ENCODE results near the gene GAK. TPM values are rescaled to one million over a fixed set of nuclear protein-coding genes. Genes with fewer than 3 reads are reported as not detected.
A peak's percentile ranks its signal among the peaks of the same experiment; 100 is the strongest.
"Not testable (repeated sequence)": the region's sequence is repeated elsewhere in the genome, so short reads cannot be mapped to it uniquely, and the experiment has no call there.

Gene GAK
- total and polyA plus RNA-seq, 5 donors from 2014 or later, result 37.5 to 254 (median 40.0) TPM

DNA sequence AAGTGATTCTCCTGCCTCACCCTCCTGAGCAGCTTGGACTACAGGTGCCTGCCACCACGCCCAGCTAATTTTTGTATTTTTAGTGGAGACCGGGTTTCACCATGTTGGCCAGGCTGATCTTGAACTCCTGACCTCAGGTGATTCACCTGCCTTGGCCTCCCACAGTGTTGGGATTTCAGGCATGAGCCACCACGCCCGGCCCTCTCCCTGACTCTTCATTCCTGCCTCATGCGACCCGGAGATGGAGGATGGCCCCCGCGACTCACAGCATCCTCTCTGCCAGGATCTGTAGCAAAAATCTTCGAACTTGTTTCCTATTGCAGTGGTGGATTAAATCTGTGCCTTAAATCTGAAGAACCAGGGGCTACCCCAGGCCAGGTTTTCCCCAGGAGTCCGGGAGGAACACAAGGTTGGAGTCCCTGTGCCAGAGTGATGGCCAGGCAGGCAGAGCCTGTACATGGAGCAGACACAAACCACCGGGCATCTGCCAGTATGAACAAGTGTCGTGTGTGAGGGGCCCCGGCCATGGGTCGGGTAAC is 117.7 kb downstream of the GAK start:
- Mint-ChIP-seq H3K27ac (no peak overlapping the region), H3K27me3 (peaks cover 40% of the 10 kb centered on the region), H3K4me1 (no peaks in the 10 kb centered on the region), H3K9me3 (no peaks in the 10 kb centered on the region), H3K36me3 (no peaks in the 10 kb centered on the region), H3K4me3 (no peak overlapping the region)
- no peak overlapping the region for H3K4me3 ChIP-seq (ENCODE audit: low read depth, low read length)
- no peaks in the 10 kb centered on the region for H3K9me3 ChIP-seq (ENCODE audit: control insufficient read depth in 2 of 2, low read length in 2 of 2)
- ATAC-seq (ENCODE audit: low read depth in 2 of 2), result no peak
- no peak for DNase-seq
- H3K36me3 ChIP-seq (ENCODE audit: control insufficient read depth, insufficient read depth, low read length), result no peaks in the 10 kb centered on the region
- H3K4me1 ChIP-seq (ENCODE audit: control insufficient read depth, insufficient read depth, low read length, poor library complexity, severe bottlenecking), result no peaks in the 10 kb centered on the region
- H3K27ac ChIP-seq (ENCODE audit: insufficient read depth, low read length, poor library complexity, severe bottlenecking), result no peak overlapping the region
- peaks cover 4% of the 10 kb centered on the region for H3K27me3 ChIP-seq (ENCODE audit: control insufficient read depth, insufficient read depth, low read length)

DNA sequence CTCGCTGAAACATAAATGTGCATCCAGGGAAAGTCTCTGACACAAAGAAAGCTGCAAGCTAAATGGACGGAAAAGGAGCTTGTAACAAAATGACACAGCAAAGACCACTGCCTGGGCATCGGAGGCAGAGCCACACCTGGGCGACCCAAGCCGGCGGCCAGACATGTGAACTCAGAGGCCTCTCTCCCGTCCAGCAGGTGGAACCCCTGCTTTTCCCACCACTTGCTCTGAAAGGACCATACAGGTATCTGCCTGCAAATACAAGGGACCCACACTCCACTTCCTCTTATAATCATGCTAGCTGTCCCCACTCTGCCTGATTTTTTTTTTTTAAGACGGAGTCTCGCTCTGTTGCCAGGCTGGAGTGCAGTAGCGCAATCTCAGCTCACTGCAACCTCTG is 118.2 kb downstream of the GAK start:
- Mint-ChIP-seq H3K4me3 (no peak overlapping the region), H3K36me3 (no peaks in the 10 kb centered on the region), H3K4me1 (peaks cover 0 to under 1% (median 0%) of the 10 kb centered on the region in 4 donors), H3K27me3 (peaks cover 40% of the 10 kb centered on the region), H3K27ac (no peak overlapping the region), H3K9me3 (no peaks in the 10 kb centered on the region)
- ATAC-seq (ENCODE audit: low read depth in 2 of 2), result no peak
- H3K4me1 ChIP-seq (ENCODE audit: control insufficient read depth, insufficient read depth, low read length, poor library complexity, severe bottlenecking), result no peaks in the 10 kb centered on the region
- H3K27ac ChIP-seq (ENCODE audit: insufficient read depth, low read length, poor library complexity, severe bottlenecking), result no peak overlapping the region
- no peaks in the 10 kb centered on the region for H3K9me3 ChIP-seq (ENCODE audit: control insufficient read depth in 2 of 2, low read length in 2 of 2)
- peaks cover 4% of the 10 kb centered on the region for H3K27me3 ChIP-seq (ENCODE audit: control insufficient read depth, insufficient read depth, low read length)
- H3K4me3 ChIP-seq (ENCODE audit: low read depth, low read length), result no peak overlapping the region
- DNase-seq, result no peak
- H3K36me3 ChIP-seq (ENCODE audit: control insufficient read depth, insufficient read depth, low read length), result no peaks in the 10 kb centered on the region

DNA sequence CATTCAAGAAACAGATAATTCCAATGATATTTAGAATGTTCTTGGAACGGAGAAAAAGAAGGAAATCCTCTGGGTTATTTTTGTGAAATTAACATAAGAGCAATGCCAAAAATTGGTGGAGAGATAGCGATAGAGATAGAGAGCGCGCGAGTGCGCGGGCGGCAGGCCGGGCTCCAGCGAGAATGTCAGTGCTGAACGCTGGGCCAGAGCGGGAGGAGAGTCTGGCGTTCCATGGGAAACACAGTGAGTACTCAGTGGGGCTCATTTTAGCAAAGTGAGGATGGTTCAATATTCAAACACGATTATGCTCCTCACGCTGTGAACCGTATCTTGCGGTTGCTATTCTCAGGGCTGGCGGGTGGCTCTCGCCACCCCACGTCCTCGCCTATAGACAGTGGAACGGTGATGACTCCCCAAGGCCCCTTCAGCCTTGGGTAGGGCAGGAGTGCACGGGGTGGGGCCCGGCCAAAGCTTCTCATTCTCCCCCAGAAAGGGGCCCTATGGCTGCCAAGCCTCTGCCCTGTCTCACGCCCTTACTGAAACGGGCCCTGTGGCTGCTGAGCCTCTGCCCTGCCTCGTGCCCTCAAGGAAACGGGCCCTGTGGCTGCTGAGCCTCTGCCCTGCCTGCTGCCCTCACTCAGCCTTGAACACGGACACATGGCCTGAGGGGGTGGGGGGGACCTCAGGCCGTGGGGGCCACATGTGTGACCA is 123.1 kb downstream of the GAK start:
- ATAC-seq (ENCODE audit: low read depth in 2 of 2) (no peak), DNase-seq (no peak)
- H3K9me3 Mint-ChIP-seq, result peaks cover 0 to 3% (median 0%) of the 10 kb centered on the region in 7 donors
- peaks cover 0 to 4% (median 2%) of the 10 kb centered on the region in 4 donors for H3K4me1 Mint-ChIP-seq
- H3K36me3 Mint-ChIP-seq, result no peaks in the 10 kb centered on the region
- peak overlapping the region in 1 of 3 donors; percentile 77 for H3K27ac Mint-ChIP-seq
- H3K4me3 ChIP-seq (ENCODE audit: low read depth, low read length), result no peak overlapping the region
- H3K36me3 ChIP-seq (ENCODE audit: control insufficient read depth, insufficient read depth, low read length), result no peaks in the 10 kb centered on the region
- no peaks in the 10 kb centered on the region for H3K4me1 ChIP-seq (ENCODE audit: control insufficient read depth, insufficient read depth, low read length, poor library complexity, severe bottlenecking)
- peaks cover 7% of the 10 kb centered on the region for H3K27me3 ChIP-seq (ENCODE audit: control insufficient read depth, insufficient read depth, low read length)
- no peak overlapping the region for H3K27ac ChIP-seq (ENCODE audit: insufficient read depth, low read length, poor library complexity, severe bottlenecking)
- H3K4me3 Mint-ChIP-seq, result no peak overlapping the region
- no peaks in the 10 kb centered on the region for H3K9me3 ChIP-seq (ENCODE audit: control insufficient read depth in 2 of 2, low read length in 2 of 2)
- H3K27me3 Mint-ChIP-seq, result peaks cover 27% of the 10 kb centered on the region

DNA sequence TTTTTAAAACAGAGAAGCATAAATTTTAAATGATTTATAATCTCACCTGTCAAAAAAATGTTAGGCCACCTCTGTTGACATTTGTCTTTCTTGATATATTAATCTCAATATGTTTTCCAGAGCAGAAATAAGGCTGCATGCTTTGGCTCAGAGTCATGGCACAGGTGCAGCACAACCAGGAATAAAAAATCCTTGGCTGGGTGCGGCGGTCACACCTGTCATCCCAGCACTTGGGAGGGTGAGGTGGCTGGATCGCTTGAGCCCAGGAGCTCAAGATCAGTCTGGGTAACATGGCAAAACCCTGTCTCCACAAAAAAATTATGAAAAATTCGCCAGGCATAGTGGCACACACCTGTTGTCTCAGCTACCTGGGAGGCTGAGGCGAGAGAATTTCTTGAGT is 124.3 kb downstream of the GAK start:
- no peak overlapping the region for H3K27ac Mint-ChIP-seq
- peaks cover 7% of the 10 kb centered on the region for H3K27me3 ChIP-seq (ENCODE audit: control insufficient read depth, insufficient read depth, low read length)
- peaks cover 0 to 4% (median 2%) of the 10 kb centered on the region in 4 donors for H3K4me1 Mint-ChIP-seq
- no peaks in the 10 kb centered on the region for H3K9me3 ChIP-seq (ENCODE audit: control insufficient read depth in 2 of 2, low read length in 2 of 2)
- H3K4me3 ChIP-seq (ENCODE audit: low read depth, low read length), result no peak overlapping the region
- peaks cover 0 to 3% (median 0%) of the 10 kb centered on the region in 7 donors for H3K9me3 Mint-ChIP-seq
- H3K27me3 Mint-ChIP-seq, result peaks cover 19% of the 10 kb centered on the region
- no peak overlapping the region for H3K27ac ChIP-seq (ENCODE audit: insufficient read depth, low read length, poor library complexity, severe bottlenecking)
- DNase-seq, result no peak
- no peak for ATAC-seq (ENCODE audit: low read depth in 2 of 2)
- H3K4me3 Mint-ChIP-seq, result no peak overlapping the region
- H3K36me3 ChIP-seq (ENCODE audit: control insufficient read depth, insufficient read depth, low read length), result no peaks in the 10 kb centered on the region
- no peaks in the 10 kb centered on the region for H3K36me3 Mint-ChIP-seq
- no peaks in the 10 kb centered on the region for H3K4me1 ChIP-seq (ENCODE audit: control insufficient read depth, insufficient read depth, low read length, poor library complexity, severe bottlenecking)

DNA sequence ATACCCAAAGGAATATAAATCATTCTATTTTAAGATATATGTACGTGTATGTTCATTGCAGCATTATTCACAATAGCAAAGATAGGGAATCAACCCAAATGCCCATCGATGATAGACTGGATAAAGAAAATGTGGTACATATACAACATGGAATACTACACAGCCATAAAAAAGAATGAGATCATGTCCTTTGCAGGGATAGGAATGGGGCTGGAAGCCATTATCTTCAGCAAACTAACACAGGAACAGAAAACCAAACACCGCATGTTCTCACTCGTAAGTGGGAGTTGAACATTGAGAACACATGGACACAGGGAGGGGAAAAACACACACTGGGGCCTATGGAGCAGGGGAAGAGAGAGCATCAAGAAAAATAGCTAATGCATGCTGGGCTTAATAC is 125.1 kb downstream of the GAK start:
- DNase-seq; H3K36me3 Mint-ChIP-seq; H3K27me3 ChIP-seq (ENCODE audit: control insufficient read depth, insufficient read depth, low read length); ATAC-seq (ENCODE audit: low read depth in 2 of 2); H3K4me3 Mint-ChIP-seq; H3K4me1 Mint-ChIP-seq; H3K4me3 ChIP-seq (ENCODE audit: low read depth, low read length); H3K4me1 ChIP-seq (ENCODE audit: control insufficient read depth, insufficient read depth, low read length, poor library complexity, severe bottlenecking); H3K27ac ChIP-seq (ENCODE audit: insufficient read depth, low read length, poor library complexity, severe bottlenecking); H3K36me3 ChIP-seq (ENCODE audit: control insufficient read depth, insufficient read depth, low read length); H3K9me3 Mint-ChIP-seq; H3K9me3 ChIP-seq (ENCODE audit: control insufficient read depth in 2 of 2, low read length in 2 of 2): not testable (repeated sequence)
- peaks cover 17% of the 10 kb centered on the region for H3K27me3 Mint-ChIP-seq
- H3K27ac Mint-ChIP-seq, result peak overlapping the region in 1 of 3 donors; percentile 1

DNA sequence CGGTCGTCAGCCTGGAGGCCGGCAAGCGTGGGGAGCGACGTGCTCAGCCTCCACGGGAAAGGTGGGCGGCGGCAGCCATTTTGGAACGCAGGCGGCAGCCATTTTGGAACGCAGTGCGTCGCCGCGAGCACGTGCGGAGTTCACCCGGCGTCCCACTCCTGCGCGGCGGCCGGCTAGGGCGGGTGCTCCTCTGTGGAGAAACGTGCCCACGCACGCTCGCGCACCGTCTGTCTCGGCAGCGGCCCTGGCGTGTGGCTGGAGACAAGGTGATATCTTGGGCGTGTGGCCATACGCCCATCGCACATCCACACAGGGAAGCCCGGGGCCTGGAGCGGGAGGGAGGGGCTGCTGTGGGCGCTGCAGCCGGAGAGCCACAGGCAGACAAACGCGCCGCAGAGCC is 127.3 kb downstream of the GAK start:
- H3K27ac ChIP-seq (ENCODE audit: insufficient read depth, low read length, poor library complexity, severe bottlenecking), result no peak overlapping the region
- H3K27ac Mint-ChIP-seq, result no peak overlapping the region
- no peaks in the 10 kb centered on the region for H3K36me3 Mint-ChIP-seq
- H3K9me3 Mint-ChIP-seq, result peaks cover 0 to 3% (median 0%) of the 10 kb centered on the region in 7 donors
- H3K27me3 Mint-ChIP-seq, result peaks cover 5% of the 10 kb centered on the region
- peaks cover 3% of the 10 kb centered on the region for H3K4me1 ChIP-seq (ENCODE audit: control insufficient read depth, insufficient read depth, low read length, poor library complexity, severe bottlenecking)
- no peaks in the 10 kb centered on the region for H3K9me3 ChIP-seq (ENCODE audit: control insufficient read depth in 2 of 2, low read length in 2 of 2)
- DNase-seq (no peak), ATAC-seq (ENCODE audit: low read depth in 2 of 2) (no peak)
- no peaks in the 10 kb centered on the region for H3K36me3 ChIP-seq (ENCODE audit: control insufficient read depth, insufficient read depth, low read length)
- H3K27me3 ChIP-seq (ENCODE audit: control insufficient read depth, insufficient read depth, low read length), result peaks cover 7% of the 10 kb centered on the region
- no peak overlapping the region for H3K4me3 ChIP-seq (ENCODE audit: low read depth, low read length)
- H3K4me1 Mint-ChIP-seq, result peaks cover 0 to 8% (median 4%) of the 10 kb centered on the region in 4 donors
- no peak overlapping the region for H3K4me3 Mint-ChIP-seq

DNA sequence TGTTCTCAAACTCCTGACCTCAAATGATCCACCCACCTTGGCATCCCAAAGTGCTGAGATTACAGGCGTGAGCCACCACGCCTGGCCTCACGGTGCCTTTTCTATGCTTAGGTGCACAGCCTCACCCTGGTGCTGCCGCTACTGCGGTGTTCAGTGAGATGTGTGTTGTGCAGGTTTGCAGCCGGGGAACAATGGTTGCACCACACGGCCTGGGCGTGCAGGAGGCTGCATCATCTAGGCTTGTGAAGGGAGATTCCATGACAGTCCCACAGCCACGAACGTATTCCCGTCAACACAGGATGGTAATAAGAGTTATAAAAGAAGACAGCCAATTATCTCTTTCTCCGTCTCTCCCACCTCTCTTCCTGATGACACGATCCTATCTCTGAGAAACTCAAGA is 128.2 kb downstream of the GAK start:
- peaks cover 3 to 16% (median 10%) of the 10 kb centered on the region in 4 donors for H3K4me1 Mint-ChIP-seq
- H3K27ac Mint-ChIP-seq, result no peak overlapping the region

More for the DNA sequence above, 128.2 kb downstream of the GAK start:
- Mint-ChIP-seq H3K9me3 (peaks cover 0 to 3% (median 0%) of the 10 kb centered on the region in 7 donors), H3K27me3 (peaks cover 8% of the 10 kb centered on the region), H3K4me3 (no peak overlapping the region), H3K36me3 (no peaks in the 10 kb centered on the region)
- ATAC-seq (ENCODE audit: low read depth in 2 of 2), result no peak
- H3K36me3 ChIP-seq (ENCODE audit: control insufficient read depth, insufficient read depth, low read length), result no peaks in the 10 kb centered on the region
- no peak for DNase-seq
- peaks cover 11% of the 10 kb centered on the region for H3K4me1 ChIP-seq (ENCODE audit: control insufficient read depth, insufficient read depth, low read length, poor library complexity, severe bottlenecking)
- H3K9me3 ChIP-seq (ENCODE audit: control insufficient read depth in 2 of 2, low read length in 2 of 2), result no peaks in the 10 kb centered on the region
- no peak overlapping the region for H3K4me3 ChIP-seq (ENCODE audit: low read depth, low read length)
- H3K27me3 ChIP-seq (ENCODE audit: control insufficient read depth, insufficient read depth, low read length), result peaks cover 7% of the 10 kb centered on the region
- no peak overlapping the region for H3K27ac ChIP-seq (ENCODE audit: insufficient read depth, low read length, poor library complexity, severe bottlenecking)
